B cell (primary cell): ENCODE data around the gene ZSCAN30. TPM values are rescaled to one million over a fixed set of nuclear protein-coding genes. Genes with fewer than 3 reads are reported as not detected.

ENCODE experiments used
- ATAC-seq: fragments of 200-7000 bp; cut with Tn5 transposase; one replicate; pipeline ENCODE4 v1.10.0; 2021; ENCODE audit warnings: low read depth, mild to moderate bottlenecking, moderate number of reproducible peaks, moderate library complexity
- CTCF ChIA-PET: fragments of 350-600 bp; sonication (Branson Sonifier 250); formaldehyde crosslinking; loops from one replicate; lab custom pipeline; 2021; ENCODE audit warnings: antibody characterized with exemption, inconsistent platforms; lab: Charles Lee
- POLR2A ChIA-PET: fragments of 350-600 bp; sonication (Branson Sonifier 250); formaldehyde crosslinking; loops from one replicate; lab custom pipeline; 2021; ENCODE audit warnings: antibody characterized with exemption; lab: Charles Lee
- DNase-seq: peaks from one replicate; pipeline ENCODE4 v3.0.0; 2013
- H2AFZ ChIP-seq: 2 replicates; pipeline ENCODE4 v1.6.1; 2012; ENCODE audit warnings: mild to moderate bottlenecking, low read depth, low read length; ENCODE audit not compliant: insufficient read depth, poor library complexity, severe bottlenecking
- H3K27ac ChIP-seq, 2 donors: 1 replicate in 1 of 2; 2 replicates in 1 of 2; pipeline ENCODE4 v1.5.1; 2012 to 2013; ENCODE audit warnings: low read length in 2 of 2, mild to moderate bottlenecking in 2 of 2, moderate library complexity in 1 of 2
- H3K27me3 ChIP-seq, 4 experiments: fragments of 200-600 bp in 1 of 4; sonication (generic) in 1 of 4; replicated peaks in 1 of 4; 1 replicate in 2 of 4; 2 replicates in 2 of 4; pipeline versions ENCODE4 v1.6.1 to v1.7.0; 2013 to 2016; ENCODE audit warnings: low read length in 3 of 4, mild to moderate bottlenecking in 2 of 4, mixed read lengths in 1 of 4, moderate library complexity in 1 of 4; ENCODE audit not compliant: insufficient read depth in 4 of 4, control insufficient read depth in 3 of 4; ENCODE audit errors: control extremely low read depth in 1 of 4
- H3K36me3 ChIP-seq, 2 experiments: replicated peaks in 1 of 2; 1 replicate in 1 of 2; 2 replicates in 1 of 2; pipeline versions ENCODE4 v1.6.1 to v1.7.1; 2013; ENCODE audit warnings: low read length in 1 of 2; ENCODE audit not compliant: insufficient read depth in 2 of 2, control insufficient read depth in 1 of 2; ENCODE audit errors: control extremely low read depth in 1 of 2, extremely low read depth in 1 of 2
- H3K4me1 ChIP-seq, 2 donors: fragments of 200-600 bp in 1 of 2; sonication (generic) in 1 of 2; 1 replicate in 1 of 2; 2 replicates in 1 of 2; pipeline versions ENCODE4 v1.5.1 to v1.6.1; 2013 to 2017; ENCODE audit warnings: low read length in 2 of 2; ENCODE audit not compliant: control insufficient read depth in 2 of 2, insufficient read depth in 2 of 2
- H3K4me2 ChIP-seq: replicated peaks from 2 replicates; pipeline ENCODE3; 2012; ENCODE audit warnings: mild to moderate bottlenecking, low read depth, low read length; ENCODE audit not compliant: poor library complexity, severe bottlenecking
- H3K4me3 ChIP-seq, 5 experiments: fragments of 200-600 bp in 1 of 5; sonication (generic) in 1 of 5; 1 replicate in 3 of 5; 2 replicates in 2 of 5; pipeline versions ENCODE4 v1.5.1 to v1.7.0; 2011 to 2016; ENCODE audit warnings: low read length in 4 of 5, mild to moderate bottlenecking in 4 of 5, low read depth in 2 of 5, control low read depth in 1 of 5, moderate library complexity in 1 of 5; ENCODE audit not compliant: insufficient read depth in 1 of 5; ENCODE audit errors: control extremely low read depth in 1 of 5, extremely low read depth in 1 of 5
- H3K79me2 ChIP-seq: fragments of 200-600 bp; sonication (generic); one replicate; pipeline ENCODE4 v1.6.0; 2016; ENCODE audit warnings: low read length; ENCODE audit not compliant: control insufficient read depth, insufficient read depth
- H3K9ac ChIP-seq: fragments of 200-600 bp; sonication (generic); 2 replicates; pipeline ENCODE4 v1.6.1; 2017; ENCODE audit warnings: mild to moderate bottlenecking, low read length, moderate library complexity
- H3K9me3 ChIP-seq, 3 donors: one replicate each; pipeline versions ENCODE4 v1.6.1 to v1.7.1; 2013; ENCODE audit warnings: low read length in 2 of 3; ENCODE audit not compliant: control insufficient read depth in 2 of 3, insufficient read depth in 1 of 3; ENCODE audit errors: control extremely low read depth in 1 of 3
- H4K20me1 ChIP-seq: 2 replicates; pipeline ENCODE4 v1.6.0; 2012; ENCODE audit warnings: mild to moderate bottlenecking, low read length; ENCODE audit not compliant: insufficient read depth, control insufficient read depth, poor library complexity, severe bottlenecking
- H3K27ac Mint-ChIP-seq: one replicate; pipeline ENCODE4 v1.8.0; 2021; ENCODE audit warnings: mixed read lengths
- H3K27me3 Mint-ChIP-seq: one replicate; pipeline ENCODE4 v1.8.0; 2021; ENCODE audit warnings: mixed read lengths
- H3K4me1 Mint-ChIP-seq: one replicate; pipeline ENCODE4 v1.8.0; 2021; ENCODE audit warnings: mixed read lengths
- H3K4me3 Mint-ChIP-seq: one replicate; pipeline ENCODE4 v1.8.0; 2021; ENCODE audit warnings: mixed read lengths
- H3K9me3 Mint-ChIP-seq: one replicate; pipeline ENCODE4 v1.8.0; 2022; ENCODE audit warnings: mixed read lengths; ENCODE audit not compliant: insufficient read depth
- EZH2 ChIP-seq: IDR thresholded peaks from 2 replicates; pipeline ENCODE4 v1.6.1; 2012; ENCODE audit warnings: borderline replicate concordance, low read depth, mild to moderate bottlenecking, moderate library complexity, low read length; ENCODE audit not compliant: insufficient read depth, poor library complexity, severe bottlenecking
- WGBS: methylation state at CpG from one replicate; pipeline ENCODE4 v1.1.5; 2013; ENCODE audit warnings: missing lambda C conversion rate; ENCODE audit not compliant: insufficient coverage; 5-methylcytosine and 5-hydroxymethylcytosine counted together
- intact Hi-C: fragments of 100-400 bp; cut with micrococcal nuclease; formaldehyde crosslinking; loops from one replicate; pipeline ENCODE4 v1.10.0; 2022
- polyA plus RNA-seq: library from polyadenylated mRNA; depleted of rRNA; stranded (reverse); fragments of >200 nt; gene quantifications from 2 replicates; pipeline ENCODE4 v1.2.3, GENCODE V29; 2012
- total RNA-seq, 2 donors: library from RNA; stranded (reverse); fragments of 120-200 nt in 1 of 2; gene quantifications; 1 replicate in 1 of 2; 2 replicates in 1 of 2; pipeline versions ENCODE4 v1.2.3 to v1.2.4, GENCODE V29; 2013 to 2022
- TF ChIP-seq, protein P1 (sequence below): fragments of 200-600 bp; IDR thresholded peaks from one replicate; pipeline ENCODE4 v1.8.0; 2022; ENCODE audit warnings: antibody characterized with exemption, mild to moderate bottlenecking

The ZSCAN30 gene
- total and polyA plus RNA-seq, 2 donors (not counting 1 experiment from before 2014, with no cell fraction given): 11.0 to 37.3 TPM

DNA sequence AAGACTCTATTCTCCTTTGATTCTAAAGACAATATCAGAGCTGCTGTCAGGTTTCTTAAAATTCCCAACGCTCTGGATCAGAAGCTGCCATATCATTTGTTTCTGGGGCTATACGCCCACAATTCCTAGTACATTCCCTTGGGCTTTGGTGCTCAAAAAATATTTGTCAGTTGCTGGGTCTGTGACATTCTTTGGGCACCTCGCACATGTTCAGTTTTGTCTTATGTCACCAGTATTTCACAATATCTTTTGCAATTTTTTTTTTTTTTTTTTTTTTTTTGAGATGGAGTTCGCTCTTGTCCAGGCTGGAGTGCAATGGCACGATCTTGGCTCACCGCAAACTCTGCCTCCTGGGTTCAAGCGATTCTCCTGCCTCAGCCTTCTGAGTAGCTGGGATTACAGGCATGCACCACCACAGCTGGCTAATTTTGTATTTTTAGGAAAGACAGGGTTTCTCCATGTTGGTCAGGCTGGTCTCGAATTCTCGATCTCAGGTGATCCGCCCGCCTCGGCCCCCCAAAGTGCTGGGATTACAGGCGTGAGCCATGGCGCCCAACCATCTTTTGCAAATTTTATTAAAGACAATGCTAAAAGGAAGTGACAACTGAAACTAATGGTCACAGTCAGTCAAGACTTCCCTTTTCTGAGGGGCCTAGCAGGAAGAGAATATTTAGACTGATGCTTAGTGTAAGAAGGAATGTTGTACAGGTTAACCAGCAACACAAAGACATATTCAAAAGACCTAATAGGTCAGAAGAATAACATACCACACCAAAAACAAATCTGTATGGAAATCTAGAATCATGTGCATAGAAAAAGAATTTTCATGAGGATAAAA lies 42.4 kb downstream of the ZSCAN30 start:
- intact Hi-C loops: loop anchor here (2.0 kb wide), 1 partner anchor 19 kb away; no protein-coding TSS in a partner anchor
- H3K9me3 ChIP-seq: peaks cover 18 to 30% (median 24%) of the 10 kb centered on the region in 3 donors
- Mint-ChIP-seq H3K27ac (peak overlapping the region; percentile 91), H3K27me3 (no peaks in the 10 kb centered on the region), H3K4me1 (peaks cover 39% of the 10 kb centered on the region), H3K4me3 (peak overlapping the region; percentile 73), H3K9me3 (peaks cover 12% of the 10 kb centered on the region)
- no peaks in the 10 kb centered on the region for H4K20me1 ChIP-seq
- no peak overlapping the region for H2AFZ ChIP-seq
- H3K27me3 ChIP-seq: no peaks in the 10 kb centered on the region
- ATAC-seq (peak; percentile 93), DNase-seq (peak; percentile 78)
- peaks cover 24 to 26% of the 10 kb centered on the region in 2 donors for H3K4me1 ChIP-seq
- ChIA-PET POLR2A (interaction anchor here (0.6 to 0.7 kb wide), 3 partner anchors 129 to 250 kb away, joined by 5 to 10 read pairs (median 6); partner anchors contain the start of gene INO80C), CTCF (interaction anchor here (1.0 kb wide), 2 partner anchors 18 to 223 kb away, joined by 3 read pairs; no protein-coding TSS in a partner anchor)
- H3K36me3 ChIP-seq: peaks cover 45 to 64% of the 10 kb centered on the region in 2 experiments
- WGBS: 100% methylated on average over 6 of the region's 14 CpGs
- TF ChIP-seq, protein P1, sequence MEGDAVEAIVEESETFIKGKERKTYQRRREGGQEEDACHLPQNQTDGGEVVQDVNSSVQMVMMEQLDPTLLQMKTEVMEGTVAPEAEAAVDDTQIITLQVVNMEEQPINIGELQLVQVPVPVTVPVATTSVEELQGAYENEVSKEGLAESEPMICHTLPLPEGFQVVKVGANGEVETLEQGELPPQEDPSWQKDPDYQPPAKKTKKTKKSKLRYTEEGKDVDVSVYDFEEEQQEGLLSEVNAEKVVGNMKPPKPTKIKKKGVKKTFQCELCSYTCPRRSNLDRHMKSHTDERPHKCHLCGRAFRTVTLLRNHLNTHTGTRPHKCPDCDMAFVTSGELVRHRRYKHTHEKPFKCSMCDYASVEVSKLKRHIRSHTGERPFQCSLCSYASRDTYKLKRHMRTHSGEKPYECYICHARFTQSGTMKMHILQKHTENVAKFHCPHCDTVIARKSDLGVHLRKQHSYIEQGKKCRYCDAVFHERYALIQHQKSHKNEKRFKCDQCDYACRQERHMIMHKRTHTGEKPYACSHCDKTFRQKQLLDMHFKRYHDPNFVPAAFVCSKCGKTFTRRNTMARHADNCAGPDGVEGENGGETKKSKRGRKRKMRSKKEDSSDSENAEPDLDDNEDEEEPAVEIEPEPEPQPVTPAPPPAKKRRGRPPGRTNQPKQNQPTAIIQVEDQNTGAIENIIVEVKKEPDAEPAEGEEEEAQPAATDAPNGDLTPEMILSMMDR: no peak
- TF ChIP-seq EZH2: no peak
- H3K9ac ChIP-seq: no peak overlapping the region
- peaks cover 27% of the 10 kb centered on the region for H3K79me2 ChIP-seq
- H3K4me2 ChIP-seq: peak overlapping the region; percentile 52
- H3K27ac ChIP-seq: peak overlapping the region; percentile 0 to 66
- H3K4me3 ChIP-seq: peak overlapping the region in 1 of 5 experiments; percentile 18
